Ishikawa (cell line): ENCODE measurements around the gene CAMTA1.

Experiments
- CEBPB ChIP-seq: IDR thresholded peaks from 2 replicates; pipeline ENCODE4 v1.6.1; 2012
- CREB1 ChIP-seq: IDR thresholded peaks from 2 replicates; pipeline ENCODE4 v1.6.1; 2012; ENCODE audit warnings: low read depth
- EGR1 ChIP-seq: IDR thresholded peaks from 2 replicates; pipeline ENCODE4 v1.6.1; 2012
- EP300 ChIP-seq: IDR thresholded peaks from 2 replicates; pipeline ENCODE4 v1.6.1; 2012; ENCODE audit warnings: borderline replicate concordance
- FOXM1 ChIP-seq: IDR thresholded peaks from 2 replicates; pipeline ENCODE4 v1.6.1; 2012; ENCODE audit warnings: low read depth, borderline replicate concordance
- MAX ChIP-seq: IDR thresholded peaks from 2 replicates; pipeline ENCODE4 v1.6.1; 2012
- NFIC ChIP-seq: IDR thresholded peaks from 2 replicates; pipeline ENCODE4 v1.6.1; 2012
- RAD21 ChIP-seq: IDR thresholded peaks from 2 replicates; pipeline ENCODE4 v1.6.1; 2012; ENCODE audit warnings: low read depth
- REST ChIP-seq: IDR thresholded peaks from 2 replicates; pipeline ENCODE4 v1.6.1; 2012; ENCODE audit warnings: low read depth, mild to moderate bottlenecking
- TAF1 ChIP-seq: IDR thresholded peaks from 2 replicates; pipeline ENCODE4 v1.6.1; 2012; ENCODE audit warnings: low read depth, mild to moderate bottlenecking
- TCF12 ChIP-seq: IDR thresholded peaks from 2 replicates; pipeline ENCODE4 v1.6.1; 2012; ENCODE audit warnings: low read depth
- TEAD4 ChIP-seq: IDR thresholded peaks from 2 replicates; pipeline ENCODE4 v1.6.1; 2012
- USF1 ChIP-seq: IDR thresholded peaks from 2 replicates; pipeline ENCODE4 v1.6.1; 2012
- YY1 ChIP-seq: IDR thresholded peaks from 2 replicates; pipeline ENCODE4 v1.6.1; 2012; ENCODE audit warnings: low read depth
- ZBTB7A ChIP-seq: IDR thresholded peaks from 2 replicates; pipeline ENCODE4 v1.6.1; 2012; ENCODE audit warnings: low read depth

CAMTA1 gene

GRCh38 chr1:7105269-7105668, 320.0 kb downstream of the CAMTA1 start:
- TF ChIP-seq CEBPB = no peak
- TF ChIP-seq REST = no peak
- no peak for TF ChIP-seq CREB1
- TF ChIP-seq MAX = no peak

GRCh38 chr1:7106442-7107108, 321.3 kb downstream of the CAMTA1 start:
- TF ChIP-seq USF1 = no peak
- TF ChIP-seq TCF12 = no peak
- TF ChIP-seq EGR1 = no peak
- TF ChIP-seq MAX = no peak
- no peak for TF ChIP-seq NFIC
- TF ChIP-seq YY1 = no peak
- TF ChIP-seq TEAD4 = no peak
- no peak for TF ChIP-seq CEBPB
- no peak for TF ChIP-seq EP300
- no peak for TF ChIP-seq ZBTB7A
- no peak for TF ChIP-seq RAD21
- TF ChIP-seq REST = no peak

GRCh38 chr1:7107109-7107830, 322.0 kb downstream of the CAMTA1 start:
- TF ChIP-seq FOXM1 = no peak

GRCh38 chr1:7108251-7108650, 323.0 kb downstream of the CAMTA1 start:
- TF ChIP-seq CEBPB = no peak

- TF ChIP-seq FOXM1 (no peak), RAD21 (no peak)
These were observed 324.6 kb downstream of the CAMTA1 start for GRCh38 chr1:7109901-7110300.

GRCh38 chr1:7110321-7110720, 325.1 kb downstream of the CAMTA1 start:
- no peak for TF ChIP-seq CREB1
- TF ChIP-seq TCF12 = no peak
- no peak for TF ChIP-seq MAX
- TF ChIP-seq CEBPB = no peak
- no peak for TF ChIP-seq EGR1
- no peak for TF ChIP-seq NFIC
- no peak for TF ChIP-seq YY1

GRCh38 chr1:7111853-7112252, 326.6 kb downstream of the CAMTA1 start:
- TF ChIP-seq USF1 = no peak
- no peak for TF ChIP-seq CREB1
- no peak for TF ChIP-seq REST
- TF ChIP-seq TAF1 = no peak
- no peak for TF ChIP-seq ZBTB7A
- no peak for TF ChIP-seq EP300
- TF ChIP-seq YY1 = no peak
